Neuronal stem cell (in vitro differentiated cells): ENCODE results near the gene WDR59.
A peak's percentile ranks its signal among the peaks of the same experiment; 100 is the strongest.

ENCODE experiments used
- DNase-seq: peaks from one replicate; pipeline ENCODE4 v3.0.0-alpha.2; 2013; ENCODE audit warnings: low spot score
- H2AFZ ChIP-seq: one replicate; pipeline ENCODE4 v1.6.1; 2013; ENCODE audit warnings: mild to moderate bottlenecking, low read length, inconsistent platforms
- H2AK5ac ChIP-seq: 2 replicates; pipeline ENCODE4 v1.6.1; 2013; ENCODE audit warnings: low read depth, mild to moderate bottlenecking, inconsistent platforms, low read length, moderate library complexity, mixed read lengths
- H2BK120ac ChIP-seq: 2 replicates; pipeline ENCODE4 v1.6.1; 2013; ENCODE audit warnings: low read depth, mild to moderate bottlenecking, inconsistent platforms, low read length, moderate library complexity, mixed read lengths
- H2BK12ac ChIP-seq: one replicate; pipeline ENCODE4 v1.6.1; 2013; ENCODE audit warnings: low read length, inconsistent platforms
- H2BK15ac ChIP-seq: 2 replicates; pipeline ENCODE4 v1.6.1; 2013; ENCODE audit warnings: mild to moderate bottlenecking, low read length, inconsistent platforms, mixed read lengths
- H2BK5ac ChIP-seq: one replicate; pipeline ENCODE4 v1.6.1; 2013; ENCODE audit warnings: inconsistent platforms, mild to moderate bottlenecking, low read length, moderate library complexity
- H3K14ac ChIP-seq: one replicate; pipeline ENCODE4 v1.6.1; 2013; ENCODE audit warnings: low read length, inconsistent platforms
- H3K18ac ChIP-seq: 2 replicates; pipeline ENCODE4 v1.6.1; 2013; ENCODE audit warnings: low read length, inconsistent platforms
- H3K23ac ChIP-seq: 2 replicates; pipeline ENCODE4 v1.6.1; 2013; ENCODE audit warnings: low read depth, mild to moderate bottlenecking, mixed read lengths, low read length, inconsistent platforms; ENCODE audit not compliant: poor library complexity
- H3K27ac ChIP-seq: replicated peaks from 3 replicates; pipeline ENCODE4 v1.5.1; 2013; ENCODE audit warnings: low read length, inconsistent platforms
- H3K27me3 ChIP-seq, 3 experiments: 2 replicates each; pipeline ENCODE4 v1.6.1; 2013; ENCODE audit warnings: low read length in 3 of 3, mild to moderate bottlenecking in 2 of 3, inconsistent platforms in 1 of 3, low read depth in 1 of 3, mixed read lengths in 1 of 3, moderate library complexity in 1 of 3; ENCODE audit not compliant: control insufficient read depth in 3 of 3, insufficient read depth in 3 of 3
- H3K36me3 ChIP-seq, 2 donors: replicated peaks in 1 of 2; 2 replicates each; pipeline ENCODE4 v1.6.1; 2013; ENCODE audit warnings: low read length in 2 of 2; ENCODE audit not compliant: control insufficient read depth in 2 of 2, insufficient read depth in 2 of 2
- H3K4ac ChIP-seq: 2 replicates; pipeline ENCODE4 v1.6.1; 2013; ENCODE audit warnings: inconsistent platforms, mild to moderate bottlenecking, low read length, moderate library complexity
- H3K4me1 ChIP-seq, 2 donors: 1 replicate in 1 of 2; 2 replicates in 1 of 2; pipeline ENCODE4 v1.6.1; 2013; ENCODE audit warnings: low read length in 2 of 2, low read depth in 1 of 2; ENCODE audit not compliant: control insufficient read depth in 2 of 2, insufficient read depth in 1 of 2
- H3K4me2 ChIP-seq: one replicate; pipeline ENCODE4 v1.6.1; 2013; ENCODE audit warnings: mild to moderate bottlenecking, low read length, inconsistent platforms; ENCODE audit not compliant: insufficient read depth, poor library complexity, severe bottlenecking
- H3K4me3 ChIP-seq, 2 donors: 2 replicates each; pipeline ENCODE4 v1.5.1; 2013; ENCODE audit warnings: low read length in 2 of 2, mild to moderate bottlenecking in 2 of 2, inconsistent platforms in 1 of 2, moderate library complexity in 1 of 2
- H3K79me1 ChIP-seq: one replicate; pipeline ENCODE4 v1.6.1; 2013; ENCODE audit warnings: low read depth, mild to moderate bottlenecking, inconsistent platforms, low read length, moderate library complexity
- H3K9ac ChIP-seq: one replicate; pipeline ENCODE4 v1.6.1; 2013; ENCODE audit warnings: mild to moderate bottlenecking, low read depth, low read length, inconsistent platforms; ENCODE audit not compliant: poor library complexity
- H3K9me3 ChIP-seq, 2 donors: replicated peaks in 1 of 2; 2 replicates each; pipeline versions ENCODE3 to v1.6.1; 2013; ENCODE audit warnings: low read length in 2 of 2, mild to moderate bottlenecking in 2 of 2, inconsistent platforms in 1 of 2, low read depth in 1 of 2, mixed read lengths in 1 of 2, moderate library complexity in 1 of 2; ENCODE audit not compliant: control insufficient read depth in 2 of 2, insufficient read depth in 1 of 2
- H4K8ac ChIP-seq: one replicate; pipeline ENCODE4 v1.6.1; 2013; ENCODE audit warnings: low read depth, mild to moderate bottlenecking, inconsistent platforms, low read length, moderate library complexity
- H4K91ac ChIP-seq: one replicate; pipeline ENCODE4 v1.6.1; 2013; ENCODE audit warnings: low read length, low read depth, mild to moderate bottlenecking, inconsistent platforms; ENCODE audit not compliant: poor library complexity
- WGBS, 2 donors: extraction: QIAGEN DNeasy Blood & Tissue Kit; methylation state at CpG; one replicate each; pipeline ENCODE4 v1.1.7; 2013; ENCODE audit warnings: missing lambda C conversion rate in 2 of 2, mixed read lengths in 1 of 2; ENCODE audit not compliant: insufficient read length in 2 of 2, insufficient replicate concordance in 1 of 2; ENCODE audit errors: extremely low coverage in 2 of 2; 5-methylcytosine and 5-hydroxymethylcytosine counted together

The WDR59 gene

GRCh38 chr16:74830648-74831047, 154.3 kb downstream of the WDR59 start:
- Histone ChIP-seq H2BK5ac (no peak overlapping the region), H2BK12ac (no peak overlapping the region), H3K79me1 (no peaks in the 10 kb centered on the region), H3K18ac (no peak overlapping the region), H3K27me3 (no peaks in the 10 kb centered on the region), H3K14ac (no peak overlapping the region), H3K36me3 (no peaks in the 10 kb centered on the region), H2AFZ (no peak overlapping the region), H3K4me2 (no peak overlapping the region), H3K23ac (no peak overlapping the region), H3K4me3 (no peak overlapping the region), H3K27ac (no peak overlapping the region), H3K4me1 (no peaks in the 10 kb centered on the region), H3K4ac (no peak overlapping the region), H2BK15ac (no peak overlapping the region), H2BK120ac (no peak overlapping the region), H4K8ac (no peak overlapping the region), H3K9me3 (peaks cover 0 to 12% of the 10 kb centered on the region in 2 donors), H4K91ac (no peak overlapping the region), H2AK5ac (no peak overlapping the region), H3K9ac (no peak overlapping the region)
- no peak for DNase-seq
- no CpG with 5 or more reads among the region's 3 CpGs for WGBS, 2 donors

GRCh38 chr16:74829637-74830036, 155.3 kb downstream of the WDR59 start:
- Histone ChIP-seq H2AFZ (no peak overlapping the region), H2AK5ac (no peak overlapping the region), H3K79me1 (no peaks in the 10 kb centered on the region), H3K27me3 (no peaks in the 10 kb centered on the region), H3K27ac (no peak overlapping the region), H3K36me3 (no peaks in the 10 kb centered on the region), H2BK15ac (no peak overlapping the region), H3K23ac (no peak overlapping the region), H3K14ac (no peak overlapping the region), H3K9ac (no peak overlapping the region), H3K4me3 (no peak overlapping the region), H2BK120ac (no peak overlapping the region), H4K8ac (no peak overlapping the region), H2BK5ac (no peak overlapping the region), H3K4ac (no peak overlapping the region), H3K4me1 (no peaks in the 10 kb centered on the region), H4K91ac (no peak overlapping the region), H3K18ac (no peak overlapping the region), H3K4me2 (no peak overlapping the region), H3K9me3 (peaks cover 0 to 12% of the 10 kb centered on the region in 2 donors), H2BK12ac (no peak overlapping the region)
- no peak for DNase-seq
- no CpG with 5 or more reads among the region's 5 CpGs for WGBS, 2 donors

- DNase-seq, result no peak
- H2AFZ ChIP-seq, result no peak overlapping the region
Measured at GRCh38 chr16:74825941-74826340, 159.0 kb downstream of the WDR59 start.

GRCh38 chr16:74825016-74825415, 159.9 kb downstream of the WDR59 start:
- Histone ChIP-seq H3K27me3 (no peaks in the 10 kb centered on the region), H3K36me3 (no peaks in the 10 kb centered on the region), H2AK5ac (peak overlapping the region; percentile 31), H3K18ac (no peak overlapping the region), H3K4me2 (no peak overlapping the region), H3K14ac (no peak overlapping the region), H3K9me3 (peaks cover 2 to 16% of the 10 kb centered on the region in 2 donors), H2BK5ac (no peak overlapping the region), H3K4me3 (no peak overlapping the region), H3K27ac (no peak overlapping the region), H2BK12ac (no peak overlapping the region), H2BK15ac (no peak overlapping the region), H3K9ac (no peak overlapping the region), H3K23ac (no peak overlapping the region), H4K8ac (no peak overlapping the region), H4K91ac (no peak overlapping the region), H3K79me1 (no peaks in the 10 kb centered on the region), H2BK120ac (no peak overlapping the region), H2AFZ (no peak overlapping the region), H3K4me1 (no peaks in the 10 kb centered on the region), H3K4ac (no peak overlapping the region)
- WGBS, 2 donors, result no CpG with 5 or more reads among the region's 3 CpGs
- no peak for DNase-seq

More at GRCh38 chr16:74825941-74826340, 159.0 kb downstream of the WDR59 start:
- peaks cover 2 to 12% of the 10 kb centered on the region in 2 donors for H3K9me3 ChIP-seq
- H3K27me3 ChIP-seq, result no peaks in the 10 kb centered on the region
- H3K27ac ChIP-seq, result no peak overlapping the region
- H3K9ac ChIP-seq, result no peak overlapping the region
- no peak overlapping the region for H2BK5ac ChIP-seq
- H2BK120ac ChIP-seq, result no peak overlapping the region
- H3K4me2 ChIP-seq, result no peak overlapping the region
- no peak overlapping the region for H3K14ac ChIP-seq
- H3K4ac ChIP-seq, result no peak overlapping the region
- no peaks in the 10 kb centered on the region for H3K36me3 ChIP-seq
- no peak overlapping the region for H4K8ac ChIP-seq
- H2AK5ac ChIP-seq, result no peak overlapping the region
- H3K18ac ChIP-seq, result no peak overlapping the region
- H4K91ac ChIP-seq, result no peak overlapping the region
- WGBS, 2 donors, result no CpG with 5 or more reads among the region's 5 CpGs
- H2BK15ac ChIP-seq, result no peak overlapping the region
- no peaks in the 10 kb centered on the region for H3K4me1 ChIP-seq
- no peak overlapping the region for H2BK12ac ChIP-seq
- no peaks in the 10 kb centered on the region for H3K79me1 ChIP-seq
- no peak overlapping the region for H3K4me3 ChIP-seq
- no peak overlapping the region for H3K23ac ChIP-seq
